ENCODE data around the gene MAB21L4.

The MAB21L4 gene

DNA sequence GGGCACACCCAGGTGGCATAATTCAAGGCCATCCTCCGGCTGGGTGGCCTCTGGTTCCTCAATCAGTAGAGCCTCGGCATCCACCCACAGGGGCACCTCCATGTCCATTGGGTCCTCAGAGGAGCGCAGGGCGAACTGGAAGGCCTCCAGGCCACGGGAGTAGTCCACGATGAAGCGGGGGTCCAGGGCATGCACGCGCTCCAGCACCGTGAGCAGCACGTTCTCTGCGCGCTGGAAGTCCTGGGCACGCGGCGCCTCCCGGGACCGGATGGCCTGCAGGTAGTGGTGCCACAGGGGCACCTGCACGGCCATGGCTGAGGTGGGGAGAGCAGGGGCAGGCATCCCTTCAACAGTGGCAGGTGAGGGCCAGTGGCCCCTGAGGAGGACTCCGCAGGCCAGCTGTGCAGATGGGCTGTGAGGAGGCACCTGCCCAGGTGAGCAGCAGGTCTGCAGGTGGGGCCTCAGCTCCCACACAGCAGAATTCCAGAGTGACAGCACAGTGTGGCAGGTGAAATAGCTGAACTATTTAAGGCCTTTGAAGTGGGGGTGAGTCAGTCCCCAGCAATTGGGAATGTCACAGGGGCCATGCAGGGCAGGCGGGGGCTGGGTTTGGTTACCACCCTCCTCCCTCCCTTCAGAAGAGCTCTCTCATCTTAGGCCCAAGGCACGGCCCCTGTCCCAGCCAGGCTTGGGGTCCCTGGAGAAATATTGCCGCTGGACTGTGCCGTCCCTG, at the start of gene MAB21L4:
Gene MAB21L4, minus strand, starts transcription at position 501 of the 733 bp plus-strand sequence. Its CDS starts 159 bp downstream, at position 342.
- no peak within 1 kb of the TSS for H3K27ac ChIP-seq
- TF ChIP-seq, protein P1, sequence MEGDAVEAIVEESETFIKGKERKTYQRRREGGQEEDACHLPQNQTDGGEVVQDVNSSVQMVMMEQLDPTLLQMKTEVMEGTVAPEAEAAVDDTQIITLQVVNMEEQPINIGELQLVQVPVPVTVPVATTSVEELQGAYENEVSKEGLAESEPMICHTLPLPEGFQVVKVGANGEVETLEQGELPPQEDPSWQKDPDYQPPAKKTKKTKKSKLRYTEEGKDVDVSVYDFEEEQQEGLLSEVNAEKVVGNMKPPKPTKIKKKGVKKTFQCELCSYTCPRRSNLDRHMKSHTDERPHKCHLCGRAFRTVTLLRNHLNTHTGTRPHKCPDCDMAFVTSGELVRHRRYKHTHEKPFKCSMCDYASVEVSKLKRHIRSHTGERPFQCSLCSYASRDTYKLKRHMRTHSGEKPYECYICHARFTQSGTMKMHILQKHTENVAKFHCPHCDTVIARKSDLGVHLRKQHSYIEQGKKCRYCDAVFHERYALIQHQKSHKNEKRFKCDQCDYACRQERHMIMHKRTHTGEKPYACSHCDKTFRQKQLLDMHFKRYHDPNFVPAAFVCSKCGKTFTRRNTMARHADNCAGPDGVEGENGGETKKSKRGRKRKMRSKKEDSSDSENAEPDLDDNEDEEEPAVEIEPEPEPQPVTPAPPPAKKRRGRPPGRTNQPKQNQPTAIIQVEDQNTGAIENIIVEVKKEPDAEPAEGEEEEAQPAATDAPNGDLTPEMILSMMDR (IDR thresholded peaks at IDR 0.05), result no peak
- no peak for TF ChIP-seq ZFX (IDR thresholded peaks at IDR 0.05; ENCODE audit: borderline replicate concordance)

DNA sequence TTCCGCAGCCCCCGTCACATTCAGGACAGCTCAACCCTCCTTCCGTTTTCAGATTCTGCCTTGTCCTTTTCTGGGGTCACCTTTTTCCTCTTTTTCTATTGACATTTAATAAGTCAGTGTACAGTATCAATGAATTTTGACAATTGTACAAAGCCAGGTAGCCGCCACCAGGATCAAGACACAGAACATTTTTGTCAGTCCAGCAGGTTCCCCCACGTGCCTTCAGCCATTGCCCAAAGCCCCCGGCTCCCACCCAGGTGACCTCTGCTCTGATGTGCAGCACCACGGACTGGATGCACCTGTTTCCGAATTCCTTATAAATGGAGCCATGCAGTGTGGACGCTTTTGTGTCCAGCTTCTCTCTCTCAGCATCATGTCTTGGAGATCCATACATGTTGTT, 40.1 kb upstream of the MAB21L4 start:
- no peak overlapping the region for H3K27ac ChIP-seq
- TF ChIP-seq ZFX (IDR thresholded peaks at IDR 0.05; ENCODE audit: borderline replicate concordance), result no peak
- TF ChIP-seq, protein P1 (IDR thresholded peaks at IDR 0.05), result no peak

DNA sequence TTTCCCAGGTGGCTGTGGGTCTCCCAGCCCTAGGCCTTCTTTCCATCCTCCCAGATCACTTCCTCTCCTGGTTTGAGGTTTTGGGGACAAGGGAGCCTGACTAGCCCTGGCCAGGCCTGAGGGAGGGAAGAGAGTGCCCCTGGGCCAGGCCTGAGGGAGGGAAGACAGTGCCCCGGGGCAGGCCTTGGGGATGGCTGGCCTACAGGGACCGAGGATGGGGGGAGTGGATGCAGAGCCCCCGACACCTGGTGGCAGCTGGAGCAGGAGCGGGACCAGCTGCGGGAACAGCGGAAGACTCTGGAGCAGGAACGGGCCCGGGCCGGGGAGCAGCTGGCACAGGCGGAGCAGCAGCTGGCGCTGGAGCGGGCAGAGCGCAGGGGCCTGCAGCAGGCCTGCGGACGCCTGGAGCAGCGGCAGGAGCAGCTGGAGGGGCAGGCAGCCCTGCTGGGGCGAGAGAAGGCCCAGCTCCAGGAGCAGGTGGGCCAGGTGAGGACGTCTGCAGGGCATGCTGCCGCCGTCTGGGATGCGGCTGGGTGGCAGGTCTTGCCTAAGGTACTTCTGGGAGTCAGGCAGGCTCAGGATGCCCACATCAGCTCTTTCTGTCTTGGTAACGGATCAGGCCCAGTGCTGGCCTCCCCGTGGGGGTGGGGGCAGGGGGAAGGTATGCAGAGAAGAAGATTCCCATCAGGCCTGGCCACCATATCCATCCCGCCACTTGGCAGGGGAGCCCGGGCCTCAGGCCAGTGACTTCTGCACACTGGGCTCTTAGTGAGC, 39.3 kb upstream of the MAB21L4 start:
- no peak for TF ChIP-seq ZFX (IDR thresholded peaks at IDR 0.05; ENCODE audit: borderline replicate concordance)
- TF ChIP-seq, protein P1 (IDR thresholded peaks at IDR 0.05), result no peak
- no peak overlapping the region for H3K27ac ChIP-seq

DNA sequence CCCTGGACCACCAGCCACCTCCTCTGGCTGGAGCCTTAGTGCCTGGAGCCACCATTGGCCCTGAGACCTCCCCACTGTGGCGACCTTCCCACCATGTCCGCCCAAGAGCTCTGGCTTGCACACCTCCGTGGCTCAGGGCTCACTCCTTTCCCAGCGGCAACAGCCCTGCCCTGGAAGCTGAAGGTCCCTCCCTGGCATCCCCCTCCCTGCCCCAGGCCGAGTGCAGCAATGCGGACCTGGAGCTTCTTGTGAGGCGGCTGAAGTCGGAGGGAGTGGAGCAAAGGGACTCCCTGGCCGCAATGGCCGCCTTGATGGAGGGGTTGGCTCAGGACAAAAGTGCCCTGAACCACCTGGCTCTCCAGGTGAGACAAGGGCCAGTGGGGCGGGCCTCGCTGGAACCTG, 38.7 kb upstream of the MAB21L4 start:
- no peak for TF ChIP-seq ZFX (IDR thresholded peaks at IDR 0.05; ENCODE audit: borderline replicate concordance)
- TF ChIP-seq, protein P1 (IDR thresholded peaks at IDR 0.05), result no peak
- H3K27ac ChIP-seq, result no peak overlapping the region

DNA sequence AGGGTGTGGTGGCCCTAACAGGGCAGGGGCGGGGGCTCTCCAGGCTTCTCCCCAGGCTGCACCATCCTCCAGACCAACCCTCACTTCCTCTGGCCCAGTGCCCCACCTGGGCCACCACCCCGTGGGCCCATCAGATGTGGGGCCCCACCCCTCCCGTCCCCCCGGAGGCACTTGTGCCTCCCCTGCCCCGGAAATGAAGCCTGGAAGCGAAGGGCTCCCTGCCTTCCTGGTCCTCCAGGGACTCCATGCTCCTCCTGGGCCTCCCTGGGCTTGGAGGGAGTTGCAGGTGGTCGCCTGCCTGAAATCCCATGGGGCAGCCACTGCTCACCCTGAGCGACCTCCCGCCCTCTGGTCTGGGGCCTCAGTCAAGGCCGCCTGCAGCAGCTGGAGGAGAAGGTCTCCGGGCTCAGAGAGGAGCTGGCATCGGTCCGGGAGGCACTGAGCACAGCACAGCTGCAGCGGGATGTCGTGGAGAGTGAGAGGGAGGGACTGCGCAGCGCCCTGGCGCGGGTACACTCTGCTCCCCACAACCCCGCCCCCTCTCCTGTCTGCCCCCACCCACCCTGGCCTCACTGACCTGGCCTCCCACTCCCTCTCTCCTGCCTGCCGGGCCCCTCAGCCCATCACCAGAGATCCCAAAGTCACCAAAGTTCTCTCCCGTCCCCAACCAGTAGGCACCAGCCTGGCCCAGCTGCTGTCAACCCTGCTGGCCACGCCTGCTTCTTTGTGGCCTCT, 38.2 kb upstream of the MAB21L4 start:
- H3K27ac ChIP-seq, result no peak overlapping the region
- TF ChIP-seq, protein P1 (IDR thresholded peaks at IDR 0.05), result no peak
- no peak for TF ChIP-seq ZFX (IDR thresholded peaks at IDR 0.05; ENCODE audit: borderline replicate concordance)

DNA sequence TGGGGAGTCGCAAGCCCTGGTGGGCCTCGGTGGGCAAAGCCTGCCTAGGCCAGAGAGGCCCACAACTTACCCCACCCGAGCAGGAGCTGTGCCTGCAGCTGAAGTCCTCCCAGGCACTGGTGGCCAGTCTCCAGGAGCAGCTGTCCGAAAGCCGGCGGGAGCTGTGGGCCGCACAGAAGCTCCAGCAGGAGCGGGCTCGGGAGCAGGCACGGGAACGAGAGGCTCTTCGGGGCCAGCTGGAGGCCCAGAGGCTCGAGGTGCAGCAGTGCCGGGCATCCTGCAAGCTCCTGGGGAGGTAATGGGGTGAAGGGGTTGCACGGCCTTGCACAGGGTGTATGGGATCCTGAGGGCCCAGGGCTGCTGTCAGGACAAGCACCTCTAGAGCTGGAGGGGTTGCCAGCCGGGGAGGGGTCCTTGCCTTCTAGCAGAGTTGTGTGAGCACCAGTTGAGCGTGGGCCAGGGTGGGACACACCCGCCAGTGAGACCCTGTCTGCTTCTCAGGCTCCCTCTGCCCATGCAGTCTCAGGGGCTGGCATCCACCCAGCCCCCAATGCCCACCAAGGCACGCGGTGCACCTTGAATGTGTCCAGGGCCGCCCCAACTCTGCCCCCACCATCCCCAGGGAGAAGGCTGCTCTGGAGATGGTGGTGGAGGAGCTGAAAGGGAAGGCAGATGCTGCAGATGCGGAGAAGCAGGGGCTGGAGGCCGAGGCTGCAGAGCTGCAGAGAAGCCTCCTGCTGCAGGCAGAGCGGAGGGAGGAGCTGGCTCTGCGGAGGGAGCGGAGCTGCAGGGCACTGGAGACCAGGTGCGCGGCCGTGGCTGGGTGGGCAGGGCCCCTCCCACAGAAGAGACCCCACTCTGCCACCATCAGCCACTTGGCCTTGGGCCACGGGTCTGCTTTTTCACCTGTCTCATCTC, 37.4 kb upstream of the MAB21L4 start:
- H3K27ac ChIP-seq, result no peak overlapping the region
- TF ChIP-seq ZFX (IDR thresholded peaks at IDR 0.05; ENCODE audit: borderline replicate concordance), result no peak
- TF ChIP-seq, protein P1 (IDR thresholded peaks at IDR 0.05), result no peak

Data from 22Rv1 (cell line).